ENCODE measurements around the gene PURA.
"Not testable (repeated sequence)": the region's sequence is repeated elsewhere in the genome, so short reads cannot be mapped to it uniquely, and the experiment has no call there.

Gene PURA

DNA sequence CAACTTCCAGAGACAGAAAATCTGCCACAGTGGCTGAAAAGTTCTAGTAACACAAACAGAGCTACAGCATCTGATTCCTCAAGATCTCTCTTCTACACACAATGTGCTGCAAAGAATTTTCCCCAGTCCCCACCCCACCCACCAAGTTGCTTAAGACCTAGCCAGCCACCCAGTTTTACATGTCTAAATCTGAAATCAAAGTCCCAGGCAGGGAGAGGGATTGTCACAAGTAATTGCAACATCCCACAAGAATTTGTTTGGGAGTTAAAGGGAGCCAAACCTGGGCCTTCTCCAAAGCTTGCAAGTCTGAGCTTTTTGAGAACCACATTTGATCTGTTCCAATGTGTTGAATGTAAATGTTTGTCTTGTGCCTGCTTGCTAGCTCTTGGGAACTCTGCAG lies 27.3 kb downstream of the PURA start:
- ATAC-seq, result no peak

DNA sequence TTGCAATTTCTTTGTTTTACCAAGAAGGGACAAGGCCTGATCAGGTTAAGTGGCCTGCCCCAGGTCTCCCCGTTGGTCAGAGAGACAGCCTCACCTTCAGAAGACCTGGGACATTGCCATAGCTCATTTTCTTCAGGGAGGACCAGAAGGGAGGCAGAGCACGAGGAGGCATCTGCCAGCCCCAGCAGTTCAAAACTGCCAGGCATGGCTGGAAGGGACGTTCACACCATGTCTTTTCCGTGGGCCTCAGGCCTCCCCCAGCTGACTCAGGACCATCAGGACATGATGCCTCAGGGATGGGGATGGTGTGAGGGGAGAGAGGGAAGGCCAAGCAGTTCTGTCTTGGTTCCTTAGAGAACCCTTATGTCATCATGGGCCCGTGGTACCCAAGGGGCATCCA lies 28.3 kb downstream of the PURA start:
- ATAC-seq, result no peak

- no peak for ATAC-seq
These were observed 28.9 kb downstream of the PURA start for GRCh38 chr5:140142856-140143255.

- no peak for ATAC-seq
These were observed 29.8 kb downstream of the PURA start for GRCh38 chr5:140143521-140144258.

DNA sequence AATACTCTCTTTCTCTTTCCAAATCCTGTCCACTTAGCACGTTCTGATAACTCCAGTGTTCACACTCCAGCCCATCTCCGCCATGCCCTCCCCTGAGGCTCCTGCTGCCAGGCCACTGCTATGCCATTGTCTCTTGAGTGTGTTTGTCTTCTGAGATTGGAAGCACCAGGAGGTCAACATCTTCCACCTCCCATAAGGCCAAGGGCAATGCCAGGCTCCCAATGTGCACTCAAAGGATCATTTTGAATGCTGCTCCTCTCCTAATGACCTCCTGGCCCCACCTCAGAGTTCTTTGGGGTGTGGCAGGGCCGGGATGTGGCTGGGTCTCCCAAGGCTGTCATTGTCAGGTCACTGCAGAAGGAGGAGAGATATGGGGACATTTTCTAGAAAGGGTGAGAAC lies 31.3 kb downstream of the PURA start:
- no peak for ATAC-seq

- ATAC-seq, result peak; percentile 79 to 80
These were observed 32.1 kb downstream of the PURA start for GRCh38 chr5:140145818-140146522.

GRCh38 chr5:140146523-140146842 lies 32.6 kb downstream of the PURA start:
- no peak for ATAC-seq

- ATAC-seq, result no peak
These were observed 33.6 kb downstream of the PURA start for GRCh38 chr5:140147460-140147859.

GRCh38 chr5:140148508-140148907 lies 34.6 kb downstream of the PURA start:
- no peak for ATAC-seq

GRCh38 chr5:140150201-140150600 lies 36.3 kb downstream of the PURA start:
- no peak for ATAC-seq

DNA sequence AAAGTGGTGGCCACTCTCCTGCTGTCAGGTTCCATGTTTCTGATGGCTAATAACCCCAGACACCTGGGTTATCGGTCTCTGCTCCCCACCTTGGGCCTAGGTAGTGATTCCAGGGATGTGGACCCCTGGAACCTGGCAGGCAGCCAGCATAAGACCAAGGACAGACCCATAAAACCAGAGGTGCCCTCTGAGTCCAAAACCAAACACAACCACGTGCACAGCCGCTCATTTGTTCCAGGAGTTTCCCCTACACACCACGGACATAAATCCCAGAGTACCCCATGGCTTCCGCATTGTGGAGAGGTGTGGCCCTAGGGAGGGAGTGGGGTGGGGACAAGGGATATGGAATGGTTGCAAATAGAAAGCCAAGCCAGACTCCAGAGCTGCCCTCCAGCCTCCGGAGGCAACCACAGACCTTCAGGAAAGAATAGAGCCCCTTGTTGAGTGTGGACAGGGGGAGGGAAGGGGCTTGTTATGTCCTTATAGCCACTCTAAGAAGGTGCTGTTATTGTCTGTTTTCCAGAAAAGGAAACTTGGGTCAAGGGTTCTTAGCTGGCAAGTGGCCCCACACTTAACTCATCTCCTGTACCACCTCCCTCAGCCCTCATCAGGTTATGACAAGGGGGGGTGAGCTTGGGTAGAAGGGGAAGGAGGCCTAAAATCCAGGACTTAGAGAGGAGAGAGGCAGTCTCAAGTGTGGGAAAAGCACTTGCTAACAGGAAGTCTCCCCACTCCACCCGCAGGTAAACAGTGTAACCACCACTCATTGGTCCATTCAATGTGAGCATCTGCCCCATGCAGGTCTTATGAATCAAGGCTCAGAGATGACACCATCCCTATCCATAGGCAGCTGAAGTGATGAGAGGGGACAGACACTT lies 37.5 kb downstream of the PURA start:
- no peak for ATAC-seq

DNA sequence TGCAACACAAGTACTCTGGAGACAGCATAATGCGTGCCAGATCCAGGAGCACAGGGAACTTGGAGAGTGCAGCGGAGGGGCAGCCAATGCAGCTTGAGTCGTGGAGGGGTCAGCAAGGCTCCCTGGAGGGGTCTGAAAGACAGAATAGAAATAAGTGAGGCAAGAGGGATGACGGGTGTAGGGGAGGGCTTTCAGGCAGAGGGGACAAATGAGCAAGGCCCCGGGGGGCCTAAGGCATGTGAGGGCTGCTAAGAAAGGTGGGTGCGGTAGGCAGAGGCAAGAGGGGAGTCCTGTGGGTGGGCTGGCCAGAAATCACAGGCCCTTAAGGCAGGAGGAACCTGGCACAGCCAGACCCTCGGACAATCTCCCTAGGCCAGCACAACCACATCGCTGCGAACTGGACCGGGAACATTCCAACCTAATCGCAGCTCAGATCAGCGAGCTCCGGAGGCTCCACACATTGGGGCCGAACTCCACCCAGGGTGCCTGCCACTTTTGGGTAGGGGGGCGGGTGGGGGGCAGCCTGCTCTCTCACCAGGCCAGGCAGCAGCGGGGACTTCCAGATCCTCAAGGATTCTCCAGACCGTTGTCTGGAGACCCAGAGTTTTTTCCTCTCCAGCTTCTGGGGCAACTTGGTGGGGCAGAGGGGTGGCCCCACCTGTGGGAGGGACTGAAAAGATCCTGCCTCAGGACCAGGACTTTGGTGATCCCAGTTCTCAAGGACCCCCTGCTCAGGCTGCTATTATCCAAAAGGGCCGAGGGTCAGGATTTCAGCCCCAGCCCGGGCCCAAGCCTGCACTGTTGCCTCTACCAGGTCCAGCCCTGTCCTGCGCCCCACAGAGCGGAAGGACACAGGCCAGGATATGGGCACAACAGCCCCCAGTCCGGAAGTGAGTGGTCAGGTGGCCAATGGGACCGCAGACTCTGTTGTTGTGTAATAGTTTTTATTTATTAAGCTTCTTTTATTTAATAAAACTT lies 38.4 kb downstream of the PURA start:
- no peak for ATAC-seq

GRCh38 chr5:140153255-140153654 lies 39.3 kb downstream of the PURA start:
- ATAC-seq, result no peak

DNA sequence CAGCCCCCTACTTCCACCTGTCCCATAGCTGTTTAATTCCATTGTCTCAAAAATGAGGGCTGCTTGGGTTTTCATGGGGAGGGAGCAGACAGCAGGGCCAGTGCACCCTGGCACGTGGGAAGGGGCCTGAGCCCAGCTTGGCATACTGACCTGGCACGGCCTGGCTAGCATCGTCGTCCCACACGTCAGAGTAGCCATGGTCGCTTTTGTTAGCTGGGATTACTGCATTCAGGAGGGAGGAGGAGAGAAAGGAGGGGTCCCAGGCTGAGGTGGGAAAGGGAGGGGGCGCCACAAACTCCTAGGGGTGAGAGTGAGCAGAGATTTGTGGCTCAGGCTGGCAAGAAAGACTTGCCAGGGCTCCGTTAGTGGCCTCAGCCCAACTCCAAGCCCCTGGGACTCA lies 40.0 kb downstream of the PURA start:
- no peak for ATAC-seq

DNA sequence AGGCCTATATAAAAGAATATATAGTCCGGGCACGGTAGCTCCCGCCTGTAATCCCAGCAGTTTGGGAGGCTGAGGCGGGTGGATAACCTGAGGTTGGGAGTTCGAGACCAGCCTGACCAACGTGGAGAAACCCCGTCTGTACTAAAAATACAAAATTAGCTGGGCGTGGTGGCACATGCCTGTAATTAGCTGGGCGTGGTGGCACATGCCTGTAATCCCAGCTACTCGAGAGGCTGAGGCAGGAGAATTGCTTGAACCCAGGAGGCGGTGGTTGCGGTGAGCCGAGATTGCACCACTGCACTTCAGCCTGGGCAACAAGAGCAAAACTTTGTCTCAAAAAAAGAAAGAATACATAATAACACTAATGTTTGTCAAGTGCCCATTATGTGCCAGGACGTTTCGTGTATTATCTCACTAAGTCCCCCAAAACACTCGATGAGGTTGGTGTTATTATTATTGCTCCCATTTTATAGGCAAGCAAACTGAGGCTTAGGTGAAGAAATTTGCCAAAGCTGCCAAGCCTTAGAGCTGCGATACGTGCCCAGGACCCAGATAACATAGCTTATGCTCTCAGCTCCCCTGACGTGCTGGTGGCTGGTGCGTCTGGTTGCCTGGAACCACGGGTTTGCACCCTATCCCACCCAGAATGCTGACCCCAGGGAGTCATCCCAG lies 40.9 kb downstream of the PURA start:
- not testable (repeated sequence) for ATAC-seq

DNA sequence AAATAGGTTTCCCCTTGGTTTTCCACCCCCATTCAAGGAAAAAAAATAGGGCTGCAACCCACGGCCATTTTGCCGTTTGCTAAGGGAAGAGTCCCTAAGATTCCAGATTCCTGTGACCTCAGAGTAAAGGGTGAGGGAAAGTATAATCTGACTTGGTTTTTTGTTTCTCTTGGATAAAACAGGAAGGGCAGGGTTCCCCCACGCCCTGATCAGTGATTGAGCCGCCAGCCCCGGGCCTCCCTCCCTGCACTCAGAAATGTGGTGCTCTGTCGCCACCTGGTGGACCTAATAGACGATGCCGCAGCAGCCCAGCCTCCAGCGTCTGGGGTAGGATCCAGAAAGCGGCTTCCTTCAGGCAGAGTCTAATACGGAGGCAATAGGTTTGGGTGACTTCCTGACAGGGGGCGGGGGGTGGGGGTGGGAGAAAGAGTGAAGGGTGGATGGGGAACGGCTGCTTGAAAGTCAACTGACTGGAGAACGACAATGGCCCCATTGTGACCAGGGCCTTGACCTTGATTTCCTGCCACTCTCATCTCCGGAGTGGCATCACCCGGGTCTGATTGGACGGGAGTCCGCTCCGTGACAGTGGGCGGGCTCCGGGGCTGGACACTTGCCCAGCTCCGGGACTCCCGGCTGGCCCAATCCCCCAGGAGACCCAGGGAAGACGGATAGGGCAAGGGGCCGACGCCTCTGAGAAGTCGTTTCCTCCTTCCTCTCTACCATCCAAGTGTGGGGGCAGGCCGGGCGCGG lies 43.3 kb downstream of the PURA start:
- peak; percentile 99 for ATAC-seq

DNA sequence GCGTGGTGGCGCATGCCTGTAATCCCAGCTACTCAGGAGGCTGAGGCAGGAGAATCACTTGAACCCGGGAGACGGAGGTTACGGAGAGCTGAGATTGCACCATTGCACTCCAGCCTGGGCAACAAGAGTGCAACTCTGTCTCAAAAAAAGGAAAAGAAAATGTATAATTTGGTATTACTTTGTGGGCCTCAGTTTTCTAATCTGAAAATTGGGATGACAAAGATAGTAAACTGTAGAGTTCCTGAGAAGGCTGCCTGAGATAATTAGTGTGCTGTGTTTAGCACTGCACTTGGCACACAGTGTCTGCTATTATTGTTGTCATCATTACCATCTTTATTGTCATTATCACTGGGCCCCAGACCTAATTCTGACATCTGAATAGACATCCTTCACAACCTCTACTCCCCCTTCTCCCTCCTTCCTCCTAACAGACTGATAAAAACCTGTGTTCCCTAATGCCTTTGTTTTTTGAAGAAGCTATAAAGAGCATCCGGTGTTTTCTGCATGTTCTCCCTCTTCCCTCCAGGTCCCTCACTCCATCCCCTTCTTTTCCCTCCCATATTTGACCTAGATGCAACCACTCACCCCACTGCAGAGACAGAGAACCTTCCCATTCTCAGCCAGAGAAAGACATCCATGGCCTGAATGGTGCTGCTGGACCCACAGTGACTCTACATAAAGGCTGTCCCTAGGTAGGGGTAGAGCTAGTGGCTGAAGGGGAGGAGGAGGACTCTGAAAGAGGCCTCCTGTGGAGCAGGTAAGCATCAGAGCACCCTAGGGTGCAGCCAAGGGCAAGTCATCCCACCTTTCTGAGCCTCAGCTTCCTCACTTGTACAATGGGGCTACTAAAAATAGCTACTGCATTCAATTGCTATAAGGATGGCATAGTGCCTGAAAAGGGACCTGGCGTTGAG lies 45.4 kb downstream of the PURA start:
- no peak for ATAC-seq

DNA sequence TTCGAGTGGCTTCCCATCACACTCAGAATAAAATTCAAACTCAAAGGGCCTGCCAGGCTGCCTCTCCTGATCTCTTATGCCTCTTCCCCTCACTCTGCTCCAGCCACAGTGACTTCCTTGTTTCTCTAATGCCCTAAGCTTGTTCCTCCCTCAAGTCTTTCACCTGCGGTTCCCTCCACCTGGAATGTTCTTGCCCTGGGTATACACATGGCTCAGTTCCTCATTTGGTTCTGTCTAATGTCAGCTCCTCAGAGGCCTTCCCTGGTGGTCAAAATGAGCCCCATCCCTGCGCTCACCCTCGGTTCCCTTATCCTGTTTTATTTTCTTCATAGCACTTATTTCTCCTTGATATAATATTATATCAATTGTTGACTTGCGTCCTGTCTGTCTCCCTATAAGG lies 48.4 kb downstream of the PURA start:
- no peak for ATAC-seq

DNA sequence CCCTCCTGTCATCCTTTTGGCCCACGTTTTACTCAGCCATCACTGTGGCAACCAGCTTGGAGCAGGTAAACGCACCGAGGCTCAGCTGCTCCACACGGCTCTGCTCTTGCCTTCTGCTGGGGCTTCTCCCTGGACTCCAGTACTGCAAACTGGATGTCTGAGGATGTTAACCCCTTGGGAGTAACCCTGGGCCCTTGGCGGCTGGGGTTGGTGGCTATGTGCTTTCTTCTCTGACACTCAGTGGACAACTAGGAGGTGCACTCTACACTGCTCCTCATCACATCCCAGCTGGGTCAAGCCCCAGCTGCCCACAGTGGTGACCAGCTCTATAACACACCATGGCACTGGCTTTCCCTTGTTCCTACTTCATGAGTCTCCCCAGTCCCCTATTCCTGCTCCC lies 48.9 kb downstream of the PURA start:
- no peak for ATAC-seq

Measured in activated CD4-positive, CD25-positive, alpha-beta regulatory T cell treated with anti-CD3 and anti-CD28 coated beads, Interleukin-2, amount 50 U/mL, for 24 hours (primary cell).